ENCODE measurements around the gene PLEKHM1. TPM values are rescaled to one million over a fixed set of nuclear protein-coding genes. Genes with fewer than 3 reads are reported as not detected.

Gene PLEKHM1
- polyA plus RNA-seq, 1 experiment = 18.2 TPM

DNA sequence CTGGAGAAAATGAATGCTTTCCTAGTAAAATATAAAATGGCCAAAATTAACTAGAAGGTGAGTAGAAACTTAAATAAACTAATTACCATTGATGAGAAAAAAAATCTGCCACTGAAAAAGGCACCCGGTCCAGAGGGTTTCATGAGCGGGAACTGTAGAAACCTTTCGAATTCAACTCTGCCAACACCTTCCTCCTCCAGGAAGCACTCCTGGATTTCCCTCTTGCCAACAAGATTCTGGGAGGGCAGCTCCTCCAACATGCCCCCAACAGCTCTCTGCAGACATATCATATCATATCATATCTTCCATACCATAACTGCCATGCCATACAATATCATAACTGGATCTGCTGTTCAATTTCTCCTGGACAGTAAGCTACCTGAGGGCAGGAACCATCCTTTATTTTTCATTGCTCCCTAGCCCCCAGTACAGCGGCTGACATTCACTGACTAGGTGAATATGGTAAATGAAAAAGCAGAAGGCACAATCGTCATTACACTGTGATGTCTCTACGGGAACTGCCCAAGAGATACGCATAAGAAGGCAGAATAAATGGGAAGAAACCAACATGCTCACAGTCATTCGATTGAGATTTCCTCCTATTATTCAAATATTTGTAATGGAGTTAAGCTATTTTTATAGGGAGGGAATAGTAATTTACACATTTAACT lies 67.1 kb downstream of the PLEKHM1 start:
- TF ChIP-seq, protein P1, sequence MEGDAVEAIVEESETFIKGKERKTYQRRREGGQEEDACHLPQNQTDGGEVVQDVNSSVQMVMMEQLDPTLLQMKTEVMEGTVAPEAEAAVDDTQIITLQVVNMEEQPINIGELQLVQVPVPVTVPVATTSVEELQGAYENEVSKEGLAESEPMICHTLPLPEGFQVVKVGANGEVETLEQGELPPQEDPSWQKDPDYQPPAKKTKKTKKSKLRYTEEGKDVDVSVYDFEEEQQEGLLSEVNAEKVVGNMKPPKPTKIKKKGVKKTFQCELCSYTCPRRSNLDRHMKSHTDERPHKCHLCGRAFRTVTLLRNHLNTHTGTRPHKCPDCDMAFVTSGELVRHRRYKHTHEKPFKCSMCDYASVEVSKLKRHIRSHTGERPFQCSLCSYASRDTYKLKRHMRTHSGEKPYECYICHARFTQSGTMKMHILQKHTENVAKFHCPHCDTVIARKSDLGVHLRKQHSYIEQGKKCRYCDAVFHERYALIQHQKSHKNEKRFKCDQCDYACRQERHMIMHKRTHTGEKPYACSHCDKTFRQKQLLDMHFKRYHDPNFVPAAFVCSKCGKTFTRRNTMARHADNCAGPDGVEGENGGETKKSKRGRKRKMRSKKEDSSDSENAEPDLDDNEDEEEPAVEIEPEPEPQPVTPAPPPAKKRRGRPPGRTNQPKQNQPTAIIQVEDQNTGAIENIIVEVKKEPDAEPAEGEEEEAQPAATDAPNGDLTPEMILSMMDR (IDR thresholded peaks at IDR 0.05; ENCODE audit: low read depth, low read length) = no peak
- Histone ChIP-seq H3K9me3 (ENCODE audit: control insufficient read depth, insufficient read depth, low read length) (no peaks in the 10 kb centered on the region), H3K27me3 (ENCODE audit: control insufficient read depth, insufficient read depth, low read length) (peaks cover 18% of the 10 kb centered on the region), H3K27ac (ENCODE audit: low read depth, low read length) (no peak overlapping the region), H3K4me3 (ENCODE audit: low read depth, low read length) (no peak overlapping the region)
- no peak for DNase-seq (ENCODE audit: low read depth, low spot score)
- ChIA-PET CTCF (interaction anchor here (0.6 to 1.2 kb wide), 3 partner anchors 28 to 205 kb away, joined by 4 read pairs; no protein-coding TSS in a partner anchor), POLR2A (no interaction called here)

- H3K27me3 ChIP-seq (ENCODE audit: control insufficient read depth, insufficient read depth, low read length) = peaks cover 5% of the 10 kb centered on the region
- CTCF ChIA-PET = interaction anchor here (0.7 kb wide), 1 partner anchor 13 kb away, joined by 3 read pairs; no protein-coding TSS in a partner anchor
- TF ChIP-seq, protein P1 (IDR thresholded peaks at IDR 0.05; ENCODE audit: low read depth, low read length) = no peak
- H3K9me3 ChIP-seq (ENCODE audit: control insufficient read depth, insufficient read depth, low read length) = no peaks in the 10 kb centered on the region; the same call in 1 of the 2 replicates
- DNase-seq (ENCODE audit: low read depth, low spot score) = no peak
- POLR2A ChIA-PET = no interaction called here
- H3K27ac ChIP-seq (ENCODE audit: low read depth, low read length) = no peak overlapping the region
- H3K4me3 ChIP-seq (ENCODE audit: low read depth, low read length) = no peak overlapping the region
Observed at GRCh38 chr17:45414990-45415881, 75.3 kb downstream of the PLEKHM1 start.

GRCh38 chr17:45413498-45413923 lies 77.0 kb downstream of the PLEKHM1 start:
- no peak for DNase-seq (ENCODE audit: low read depth, low spot score)
- ChIA-PET CTCF (interaction anchor here (0.7 kb wide), 1 partner anchor 18 kb away, joined by 4 read pairs; no protein-coding TSS in a partner anchor), POLR2A (no interaction called here)
- Histone ChIP-seq H3K9me3 (ENCODE audit: control insufficient read depth, insufficient read depth, low read length) (no peaks in the 10 kb centered on the region; the same call in 1 of the 2 replicates), H3K27ac (ENCODE audit: low read depth, low read length) (no peak overlapping the region), H3K27me3 (ENCODE audit: control insufficient read depth, insufficient read depth, low read length) (peaks cover 8% of the 10 kb centered on the region), H3K4me3 (ENCODE audit: low read depth, low read length) (no peak overlapping the region)
- TF ChIP-seq, protein P1 (IDR thresholded peaks at IDR 0.05; ENCODE audit: low read depth, low read length) = no peak

DNA sequence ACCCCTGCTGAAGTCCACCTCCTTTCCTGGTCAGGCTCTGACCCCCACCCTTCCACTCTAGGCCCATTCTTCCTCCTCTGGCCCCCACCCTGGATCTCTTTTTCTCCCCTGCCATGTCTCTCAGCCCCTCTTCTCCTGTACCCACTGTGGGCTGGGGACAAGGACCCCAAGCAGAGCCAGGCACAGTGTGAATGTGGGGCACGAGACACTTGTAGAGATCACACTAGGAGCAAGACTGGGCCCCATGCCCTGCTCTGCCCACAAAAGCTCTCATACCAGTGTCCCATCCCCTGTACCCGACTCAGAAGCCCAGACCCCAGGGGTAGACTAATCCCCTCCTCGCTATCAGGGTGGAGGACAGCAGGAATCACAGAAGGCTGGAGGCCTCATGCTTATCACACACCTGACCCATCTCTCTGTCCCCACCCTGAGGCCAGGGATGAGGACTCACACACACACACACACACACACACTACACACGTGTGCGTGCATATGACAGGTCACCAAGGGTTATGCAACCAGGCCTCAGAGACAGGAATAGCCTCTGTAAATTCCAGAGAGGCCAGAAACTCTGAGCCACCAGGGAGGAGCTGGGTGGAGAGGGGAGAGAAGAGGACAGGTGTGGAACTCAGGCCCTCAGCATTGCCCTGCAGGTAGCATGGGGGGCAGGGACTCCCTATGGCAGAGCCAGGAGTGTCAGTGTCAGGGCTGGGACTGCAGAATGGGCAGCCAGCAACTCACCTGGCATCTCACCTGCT lies 79.0 kb downstream of the PLEKHM1 start:
- no peaks in the 10 kb centered on the region; the same call in 1 of the 2 replicates for H3K9me3 ChIP-seq (ENCODE audit: control insufficient read depth, insufficient read depth, low read length)
- no peak overlapping the region for H3K4me3 ChIP-seq (ENCODE audit: low read depth, low read length)
- H3K27ac ChIP-seq (ENCODE audit: low read depth, low read length) = no peak overlapping the region
- TF ChIP-seq, protein P1 (IDR thresholded peaks at IDR 0.05; ENCODE audit: low read depth, low read length) = no peak
- DNase-seq (ENCODE audit: low read depth, low spot score) = no peak
- ChIA-PET POLR2A (no interaction called here), CTCF (no interaction called here)
- peaks cover 16% of the 10 kb centered on the region for H3K27me3 ChIP-seq (ENCODE audit: control insufficient read depth, insufficient read depth, low read length)
